Measurements from ENCODE around the gene PPP3R1. TPM values are rescaled to one million over a fixed set of nuclear protein-coding genes. Genes with fewer than 3 reads are reported as not detected.

The PPP3R1 gene
- total RNA-seq, 1 experiment from 2014 or later: 74.2 TPM

- Histone ChIP-seq H2AK5ac (ENCODE audit: insufficient read length, low read length) (no peak overlapping the region), H3K56ac (ENCODE audit: insufficient read length, low read depth, low read length) (no peak overlapping the region), H3K79me2 (ENCODE audit: insufficient read depth, low read length) (peaks cover 46% of the 10 kb centered on the region), H4K5ac (ENCODE audit: insufficient read length, low read depth, low read length) (no peak overlapping the region), H3K9ac (ENCODE audit: extremely low read depth, insufficient read length, low read length) (peak overlapping the region; percentile 87), H3T11ph (ENCODE audit: low read length) (no peak overlapping the region), H3K18ac (ENCODE audit: insufficient read length, low read depth, low read length) (no peak overlapping the region), H3K4me2 (ENCODE audit: insufficient read depth, insufficient read length, low read length) (peak overlapping the region; percentile 81), H3K14ac (ENCODE audit: insufficient read depth, low read length) (no peak overlapping the region), H3K79me1 (ENCODE audit: insufficient read depth, low read depth, low read length, poor library complexity, severe bottlenecking) (no peaks in the 10 kb centered on the region), H2BK20ac (ENCODE audit: low read depth, low read length, poor library complexity, severe bottlenecking) (no peak overlapping the region), H3K23me2 (ENCODE audit: insufficient read length, low read depth, low read length, poor library complexity, severe bottlenecking) (peaks cover 12% of the 10 kb centered on the region), H2BK15ac (ENCODE audit: low read depth, low read length) (no peak overlapping the region), H3K4me1 (ENCODE audit: insufficient read depth, low read length) (0 out of 2 replicates have a peak, but pooled peaks cover 3% of the 10 kb centered on the region), H2BK12ac (ENCODE audit: insufficient read length, low read depth, low read length) (no peak overlapping the region), H2BK120ac (ENCODE audit: low read depth, low read length, poor library complexity, severe bottlenecking) (no peak overlapping the region), H4K8ac (replicated peaks; ENCODE audit: insufficient read length, low read depth, low read length) (no peak overlapping the region), H3K27ac (ENCODE audit: insufficient read length, low read depth, low read length) (no peak overlapping the region), H3K9me3 (ENCODE audit: control insufficient read depth, low read depth, low read length) (no peaks in the 10 kb centered on the region), H3K23ac (ENCODE audit: insufficient read length, low read depth, low read length) (no peak overlapping the region), H3K4ac (ENCODE audit: low read depth, low read length) (no peak overlapping the region), H2BK5ac (ENCODE audit: insufficient read length, low read length) (no peak overlapping the region), H2AFZ (ENCODE audit: low read length) (no peak overlapping the region), H3K27me3 (ENCODE audit: insufficient read depth, low read length) (no peaks in the 10 kb centered on the region), H4K20me1 (ENCODE audit: control insufficient read depth, insufficient read depth, insufficient read length) (no peaks in the 10 kb centered on the region), H4K91ac (ENCODE audit: insufficient read length, low read depth, low read length) (no peak overlapping the region)
- peak overlapping the region; percentile 94 to 97 for H3K4me3 Mint-ChIP-seq
- peaks cover 15 to 18% of the 10 kb centered on the region in 2 experiments for H3K4me1 Mint-ChIP-seq
- H3K27ac Mint-ChIP-seq: peak overlapping the region in 2 of 3 experiments; percentile 18 to 26; a peak in 3 of 7 replicates
- no peak for TF ChIP-seq CTCF (conservative IDR thresholded peaks at IDR 0.05)
- no CpG with 5 or more reads among the region's 5 CpGs for WGBS (ENCODE audit: extremely low coverage, insufficient read length, low lambda C conversion rate)
- H3K9me3 Mint-ChIP-seq: peaks cover 0 to 3% of the 10 kb centered on the region in 2 experiments; a peak in 1 of 5 replicates
- DNase-seq: no peak
- no peaks in the 10 kb centered on the region for H3K27me3 Mint-ChIP-seq (ENCODE audit: low read depth)
- H3K36me3 Mint-ChIP-seq (ENCODE audit: insufficient read depth in 1 of 3, low read depth in 3 of 3): peaks cover 0 to 5% (median 2%) of the 10 kb centered on the region in 3 experiments; a peak in 2 of 7 replicates
Observed at GRCh38 chr2:68250196-68250595, 2.1 kb downstream of the PPP3R1 start.

Data from H9 (cell line).